Right lung (tissue), 5 donors: Measurements from ENCODE around the gene PRSS12. TPM values are rescaled to one million over a fixed set of nuclear protein-coding genes. Genes with fewer than 3 reads are reported as not detected.

Experiments used
- DNase-seq, 2 donors: peaks; one replicate each; pipeline ENCODE4 v3.0.0-alpha.2; 2013
- polyA plus RNA-seq, 5 donors: library from polyadenylated mRNA; unstranded; fragments of 120-200 nt; gene quantifications; one replicate each; pipeline versions ENCODE4 v1.2.1 to v1.2.3, GENCODE V29; 2013; ENCODE audit warnings: inconsistent platforms in 1 of 5, low replicate concordance in 1 of 5; ENCODE audit not compliant: insufficient read length in 5 of 5, insufficient read depth in 1 of 5

Gene PRSS12
- polyA plus RNA-seq, 5 donors, result 30.8 to 49.9 (median 47.4) TPM

GRCh38 chr4:118361192-118361591, 8.4 kb upstream of the PRSS12 start:
- DNase-seq, result no peak

- DNase-seq, result no peak
Measured at GRCh38 chr4:118360106-118360505, 7.3 kb upstream of the PRSS12 start.

DNA sequence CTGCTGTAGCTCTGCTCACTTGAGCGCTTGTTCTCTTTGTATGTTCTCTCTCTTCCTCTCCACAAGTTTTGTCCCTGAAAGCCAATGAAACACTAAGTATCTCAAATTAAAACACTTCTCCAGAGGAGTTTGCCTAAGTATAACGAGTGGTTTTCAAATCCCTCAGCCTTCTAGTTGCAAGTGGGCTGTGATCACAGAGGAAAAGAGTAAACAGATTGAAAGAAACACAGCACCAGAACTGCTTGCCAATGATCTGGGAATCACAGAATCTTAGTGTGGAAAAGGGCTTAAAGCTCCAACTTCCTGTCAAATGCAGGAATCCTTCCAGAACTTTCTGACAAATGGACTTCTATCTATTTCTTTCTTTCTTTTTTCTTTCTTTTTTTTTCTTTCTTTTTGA, 4.8 kb upstream of the PRSS12 start:
- DNase-seq, result peak; percentile 31 to 32

DNA sequence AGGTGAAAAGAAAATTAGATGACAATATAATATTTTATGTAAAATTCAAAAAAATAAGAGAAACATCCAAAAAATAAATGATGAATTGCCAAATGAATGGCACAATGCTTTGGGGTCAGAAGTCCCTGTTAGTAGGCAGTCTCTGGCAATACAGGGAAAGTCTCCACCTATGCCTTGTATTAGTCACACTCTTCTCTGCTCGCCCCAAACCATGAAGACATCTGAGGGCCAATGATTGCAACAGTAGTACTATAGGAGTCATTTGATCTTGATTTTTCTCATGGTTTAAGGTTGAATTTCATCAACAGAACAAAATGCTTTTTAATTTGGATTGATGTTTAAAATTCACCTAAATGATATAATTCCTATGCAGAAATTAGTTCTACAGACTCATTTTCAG, 3.9 kb upstream of the PRSS12 start:
- no peak for DNase-seq

DNA sequence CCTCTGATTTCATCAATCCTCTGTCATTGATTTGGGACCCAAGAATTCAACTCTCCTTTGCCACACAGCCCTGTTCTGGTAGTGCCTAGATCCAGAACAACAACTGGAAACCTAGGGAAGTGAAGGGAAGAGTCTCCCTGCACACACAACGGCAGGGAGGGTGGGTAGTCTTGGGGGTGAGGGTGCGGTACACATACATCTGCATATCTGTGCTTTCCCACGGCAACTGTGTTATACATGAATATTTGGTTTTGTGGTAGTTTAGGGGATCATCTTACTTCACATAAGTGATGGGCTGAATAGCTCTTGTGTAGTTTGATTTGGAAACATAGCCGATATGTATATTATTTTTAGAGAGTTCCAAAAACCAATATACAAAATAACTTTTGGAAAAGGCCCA, 3.3 kb upstream of the PRSS12 start:
- no peak for DNase-seq

DNA sequence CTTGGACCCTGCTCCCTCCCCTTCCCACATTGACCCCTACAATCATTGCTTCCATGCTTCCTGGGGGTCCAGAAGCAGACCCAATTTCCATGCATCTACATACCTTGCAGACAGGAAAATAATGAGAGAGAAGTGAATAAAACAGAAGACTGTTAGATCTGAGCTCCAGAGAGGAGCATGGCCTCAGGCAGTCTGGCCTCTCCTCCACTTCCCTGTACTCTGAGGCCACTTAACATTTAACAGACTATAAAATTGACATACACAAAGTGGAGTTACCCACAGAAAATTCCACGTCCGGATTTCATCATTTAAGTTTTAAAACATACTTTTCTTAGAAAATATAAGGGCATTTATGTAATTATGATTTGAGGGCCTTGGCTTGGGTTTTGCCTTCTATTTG, 2.1 kb upstream of the PRSS12 start:
- DNase-seq, result no peak

DNA sequence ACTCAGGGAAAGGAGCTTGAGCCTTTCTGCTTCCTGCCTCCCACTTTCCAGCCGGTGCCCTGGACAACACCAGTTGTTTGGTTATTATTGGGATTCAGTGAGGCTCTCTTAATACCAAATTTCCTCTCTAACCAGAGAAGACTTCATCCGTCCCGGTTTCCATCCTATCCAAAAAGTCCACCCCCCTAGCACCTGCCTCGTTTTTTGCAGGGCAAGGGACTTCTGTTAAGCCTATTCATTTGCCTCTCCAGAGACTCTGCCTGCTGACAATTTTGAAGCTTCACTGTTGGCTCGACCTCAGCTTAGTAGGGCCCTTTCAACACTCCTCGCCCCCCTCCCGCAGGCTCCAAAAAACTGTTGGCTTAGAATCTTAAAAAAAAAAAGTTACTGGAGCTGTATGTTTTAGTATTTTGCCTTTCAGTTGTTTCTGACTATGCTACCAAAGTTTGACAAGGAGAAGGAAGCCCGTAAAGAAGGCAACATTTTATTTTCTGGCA, 779 bp upstream of the PRSS12 start:
- no peak for DNase-seq

DNA sequence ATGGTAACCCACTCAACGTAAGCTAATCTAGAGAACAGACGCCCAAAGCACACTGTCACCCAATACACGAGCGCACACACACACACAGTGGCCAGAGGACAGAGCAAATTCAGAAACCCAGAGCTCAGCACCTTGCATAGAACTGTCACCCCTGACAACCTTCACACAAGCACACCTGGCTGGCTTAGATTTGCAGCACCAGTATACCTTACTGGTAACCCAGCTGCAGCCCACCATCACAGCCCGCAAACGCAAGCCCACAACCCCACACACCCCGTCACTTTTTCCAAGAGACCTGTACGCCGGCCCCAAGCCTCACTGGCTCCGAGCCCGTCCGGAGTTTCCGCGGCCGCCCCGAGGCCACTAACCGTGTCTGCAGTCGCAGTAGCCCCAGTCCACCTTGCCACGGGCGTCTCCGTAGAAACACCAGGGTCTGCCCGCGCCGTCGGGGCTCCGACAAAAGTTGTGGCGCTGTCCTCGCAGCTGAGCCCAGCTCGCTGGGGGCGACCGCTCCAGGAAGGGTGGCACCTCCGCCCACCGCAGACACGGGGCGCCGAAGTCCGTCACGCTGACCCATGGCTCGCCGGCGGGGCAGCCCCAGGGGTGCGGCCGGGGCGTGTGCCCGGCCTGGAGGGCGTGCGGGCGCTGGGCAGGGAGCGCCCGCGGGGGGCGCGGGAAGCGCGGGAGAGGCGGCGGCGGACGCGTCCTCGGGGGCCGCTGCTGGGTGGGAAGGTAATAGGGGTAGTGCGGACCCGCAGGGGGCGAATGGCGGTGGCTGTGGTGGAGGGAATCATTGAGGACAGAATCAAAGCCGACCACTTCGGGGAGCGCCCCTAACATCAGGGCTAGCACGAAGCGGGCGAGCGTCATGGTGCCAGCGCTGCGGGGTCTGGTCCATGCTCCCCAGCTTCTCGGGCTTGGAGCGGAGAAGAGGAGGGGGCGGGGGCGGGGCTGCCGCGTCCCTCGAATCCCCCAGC, 664 bp downstream of the PRSS12 start:
- DNase-seq, result peak in 1 of 2 donors; percentile 47

DNA sequence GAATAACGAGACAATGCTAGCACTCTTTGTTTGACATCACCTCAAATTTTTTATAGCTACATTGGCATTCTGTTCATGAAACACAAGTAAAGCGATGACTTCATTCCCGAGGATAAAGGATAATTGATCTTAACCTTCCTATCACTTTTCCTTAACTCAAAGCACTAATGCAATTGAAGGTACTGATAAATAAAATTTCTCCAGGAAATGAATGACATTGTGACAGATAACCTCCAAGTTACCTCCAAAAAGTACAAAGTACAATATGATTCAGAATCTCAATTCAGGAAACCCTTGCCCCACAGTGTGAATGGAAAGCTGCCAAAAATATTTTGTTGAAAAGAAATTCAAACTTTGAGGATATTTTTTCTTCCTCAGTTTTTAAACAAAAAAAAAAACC, 1.8 kb downstream of the PRSS12 start:
- DNase-seq, result no peak

GRCh38 chr4:118348886-118349285, 3.9 kb downstream of the PRSS12 start:
- DNase-seq, result no peak

DNA sequence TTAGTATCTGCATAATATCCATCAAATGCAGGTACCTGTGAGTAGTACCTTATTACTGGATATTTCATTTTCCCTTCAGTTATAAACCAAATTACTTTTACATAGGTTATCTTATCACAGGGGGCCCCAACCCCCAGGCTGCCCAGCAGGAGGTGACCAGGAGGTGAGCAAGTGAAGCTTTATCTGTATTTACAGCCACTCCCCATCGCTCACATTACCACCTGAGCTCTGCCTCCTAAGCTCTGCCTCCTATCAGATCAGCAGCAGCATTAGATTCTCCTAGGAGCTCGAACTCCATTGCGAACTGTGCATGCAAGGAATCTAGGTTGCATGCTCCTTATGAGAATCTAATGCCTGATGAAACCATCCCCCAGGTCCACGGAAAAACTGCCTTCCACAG, 6.3 kb downstream of the PRSS12 start:
- no peak for DNase-seq

DNA sequence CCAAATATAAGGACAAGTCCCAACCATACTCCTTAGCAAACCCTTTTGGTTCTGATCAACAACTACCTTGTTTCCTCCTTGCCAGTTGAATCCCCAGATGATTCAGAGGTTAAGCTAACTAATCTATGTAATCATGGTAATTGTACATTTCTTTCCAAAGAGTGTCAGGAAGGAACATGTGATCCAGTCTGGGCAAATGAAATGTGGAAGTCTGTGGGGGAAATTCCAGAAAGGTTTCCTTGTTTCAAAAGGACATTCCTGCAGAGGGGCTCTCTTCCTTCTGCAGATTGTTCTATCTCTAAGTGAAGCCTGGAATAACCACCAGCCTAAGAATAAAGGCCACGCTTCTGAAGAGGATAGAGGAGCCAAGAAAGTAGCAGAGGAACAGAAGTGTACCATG, 7.0 kb downstream of the PRSS12 start:
- DNase-seq, result no peak

GRCh38 chr4:118344801-118345200, 8.0 kb downstream of the PRSS12 start:
- no peak for DNase-seq

- no peak for DNase-seq
Measured at GRCh38 chr4:118343501-118343900, 9.3 kb downstream of the PRSS12 start.

DNA sequence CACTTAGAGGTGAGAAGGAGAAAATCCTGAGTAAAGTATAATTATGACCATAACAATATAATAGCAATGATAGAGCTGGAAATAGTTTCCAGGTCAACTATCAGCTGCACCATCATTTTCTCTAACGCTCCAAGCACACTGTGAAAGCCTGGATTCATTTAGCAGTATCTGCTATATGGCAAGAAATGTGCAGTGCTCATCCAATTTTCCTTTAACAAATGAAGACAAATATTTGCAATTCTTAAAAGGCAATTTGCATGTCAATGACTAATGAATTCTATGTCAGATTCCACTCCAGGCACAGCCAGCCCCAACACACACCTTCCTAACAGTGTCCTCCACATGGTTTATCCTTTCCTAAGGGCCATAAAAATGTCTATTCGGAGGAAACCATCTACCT, 12.7 kb downstream of the PRSS12 start:
- no peak for DNase-seq

DNA sequence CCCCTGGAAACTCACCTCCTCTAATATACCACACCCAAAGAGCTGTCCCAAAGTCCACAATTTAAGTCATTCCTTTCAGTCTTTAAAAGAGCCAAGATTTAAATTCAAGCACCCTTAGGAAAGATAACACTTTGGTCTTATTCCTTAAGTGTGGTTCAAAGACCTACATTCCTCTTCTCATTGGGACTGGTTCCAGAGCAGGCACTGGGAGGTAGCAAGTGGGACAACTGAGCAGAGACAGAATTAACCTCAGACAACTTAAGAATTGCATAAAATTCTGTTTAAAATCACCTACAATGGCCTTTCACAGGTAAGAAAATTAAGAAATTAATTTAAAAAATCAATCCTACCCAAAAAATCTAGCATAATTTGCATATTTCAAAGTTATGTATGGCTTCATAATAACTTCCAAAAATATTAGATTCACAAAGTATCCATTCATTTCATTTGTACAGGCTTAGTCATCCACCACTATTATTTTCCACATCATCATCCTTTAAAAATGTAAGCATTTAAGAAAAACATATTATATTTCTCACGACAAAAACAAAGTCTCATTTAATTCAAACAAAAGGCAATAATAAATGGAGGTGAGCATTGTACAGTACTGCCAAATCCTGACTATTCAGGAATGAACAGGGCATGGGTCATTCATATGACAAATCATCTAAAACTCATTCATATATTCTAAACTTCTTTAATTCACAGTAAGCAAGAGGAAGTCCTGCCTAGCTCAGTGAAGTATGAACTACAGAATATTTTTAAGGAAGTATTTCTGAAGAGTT, 13.6 kb downstream of the PRSS12 start:
- DNase-seq, result no peak

DNA sequence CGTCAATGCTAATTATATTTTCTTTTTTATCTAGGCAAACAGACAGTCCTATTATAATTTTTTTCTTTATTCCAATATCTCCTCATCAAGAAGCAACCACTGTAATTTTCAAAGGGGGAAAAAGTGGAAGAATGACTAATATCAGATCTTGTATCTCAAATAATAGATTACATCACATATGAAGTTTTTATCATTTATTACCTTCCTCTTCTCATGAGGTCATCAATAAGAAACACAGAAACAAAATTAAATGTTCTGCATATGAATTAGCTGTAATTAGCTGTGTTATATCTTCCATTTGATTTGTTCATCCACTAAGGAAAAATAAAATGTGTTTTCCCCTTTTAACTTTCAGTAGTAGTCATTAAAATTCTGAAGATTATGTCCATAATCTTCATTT, 14.3 kb downstream of the PRSS12 start:
- DNase-seq, result no peak

DNA sequence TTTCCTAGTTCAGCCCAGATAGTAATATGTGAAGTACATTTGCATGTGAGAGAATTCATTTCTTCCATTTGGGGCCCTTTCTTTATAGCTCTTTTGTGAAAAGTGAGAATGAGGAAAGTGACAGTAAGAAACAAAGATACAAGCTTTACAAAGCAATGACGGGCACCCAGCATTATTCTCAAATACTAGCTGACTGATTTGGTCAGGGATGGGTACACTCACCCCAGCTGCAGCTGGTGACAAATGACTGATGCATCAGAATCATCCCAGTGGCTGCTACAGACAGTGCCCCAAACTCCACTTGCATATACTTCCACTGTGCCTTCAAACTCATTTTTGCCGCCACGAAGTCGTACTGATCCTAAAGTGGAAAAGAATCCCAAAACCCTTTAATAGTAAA, 14.8 kb downstream of the PRSS12 start:
- no peak for DNase-seq

DNA sequence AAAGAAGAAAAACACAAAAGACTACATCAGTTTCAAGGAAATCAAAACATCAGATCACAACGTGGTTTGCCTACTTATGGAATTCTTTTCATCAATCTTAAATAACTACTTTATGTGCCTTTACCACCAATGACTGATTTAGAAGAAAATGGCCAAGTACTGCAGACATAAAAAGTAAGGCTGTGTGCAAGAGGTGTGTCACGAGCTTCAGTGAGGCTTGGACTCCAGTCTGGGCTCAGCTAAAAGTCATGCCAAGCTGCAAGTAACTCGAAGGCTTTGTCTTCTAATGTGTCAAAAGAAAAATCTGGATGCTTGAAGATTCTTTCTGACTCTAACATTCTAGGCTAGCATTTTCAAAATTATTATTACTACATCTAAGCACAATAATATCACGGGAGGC, 17.0 kb downstream of the PRSS12 start:
- no peak for DNase-seq

DNA sequence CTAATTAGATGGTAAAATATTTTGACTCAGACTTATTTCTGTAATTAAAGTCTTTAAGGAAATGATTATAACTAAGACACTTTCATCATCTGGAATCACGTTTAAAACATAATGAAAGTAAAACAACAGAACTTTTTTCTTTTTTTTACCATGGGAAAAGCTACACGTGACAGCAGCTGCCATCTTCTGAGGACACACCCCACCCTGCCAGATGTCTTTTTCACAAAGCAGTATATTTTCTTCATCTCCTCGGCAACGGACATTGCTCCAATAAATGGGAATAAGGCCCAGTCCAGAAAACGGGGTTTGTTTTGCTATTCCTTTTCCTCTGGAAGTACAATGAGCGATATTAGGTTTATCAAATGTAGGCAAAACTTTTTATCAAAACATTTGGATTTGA, 17.5 kb downstream of the PRSS12 start:
- no peak for DNase-seq

GRCh38 chr4:118331352-118331751, 21.5 kb downstream of the PRSS12 start:
- DNase-seq, result no peak

DNA sequence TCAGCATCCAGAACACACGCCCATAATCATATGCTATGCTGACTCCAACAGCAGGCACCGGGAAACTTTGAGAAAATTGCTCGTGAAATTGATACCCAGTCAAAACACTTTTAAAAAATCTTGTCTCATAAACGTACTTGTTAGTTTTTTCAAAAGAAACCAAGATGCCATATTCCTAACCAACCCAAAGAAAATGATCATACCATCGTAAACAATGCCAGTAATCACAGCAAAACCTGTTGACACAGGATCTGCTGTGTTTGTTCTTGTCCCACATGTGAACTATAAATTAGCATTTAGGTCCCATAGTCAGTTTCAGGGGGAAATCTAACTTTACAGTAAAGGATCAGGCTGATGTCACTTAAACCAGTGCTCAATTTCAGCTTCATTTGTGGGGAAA, 23.0 kb downstream of the PRSS12 start:
- DNase-seq, result no peak
